HG03378 (cell line): ENCODE measurements around the gene TNNC2.
A peak's percentile ranks its signal among the peaks of the same experiment; 100 is the strongest.
"Not testable (repeated sequence)": the region's sequence is repeated elsewhere in the genome, so short reads cannot be mapped to it uniquely, and the experiment has no call there.

Experiments
- ATAC-seq: cut with Tn5 transposase; IDR thresholded peaks from one replicate; pipeline ENCODE4 v1.9.1; 2021; ENCODE audit warnings: mild to moderate bottlenecking, moderate library complexity; ENCODE audit not compliant: unreplicated experiment

TNNC2 gene

DNA sequence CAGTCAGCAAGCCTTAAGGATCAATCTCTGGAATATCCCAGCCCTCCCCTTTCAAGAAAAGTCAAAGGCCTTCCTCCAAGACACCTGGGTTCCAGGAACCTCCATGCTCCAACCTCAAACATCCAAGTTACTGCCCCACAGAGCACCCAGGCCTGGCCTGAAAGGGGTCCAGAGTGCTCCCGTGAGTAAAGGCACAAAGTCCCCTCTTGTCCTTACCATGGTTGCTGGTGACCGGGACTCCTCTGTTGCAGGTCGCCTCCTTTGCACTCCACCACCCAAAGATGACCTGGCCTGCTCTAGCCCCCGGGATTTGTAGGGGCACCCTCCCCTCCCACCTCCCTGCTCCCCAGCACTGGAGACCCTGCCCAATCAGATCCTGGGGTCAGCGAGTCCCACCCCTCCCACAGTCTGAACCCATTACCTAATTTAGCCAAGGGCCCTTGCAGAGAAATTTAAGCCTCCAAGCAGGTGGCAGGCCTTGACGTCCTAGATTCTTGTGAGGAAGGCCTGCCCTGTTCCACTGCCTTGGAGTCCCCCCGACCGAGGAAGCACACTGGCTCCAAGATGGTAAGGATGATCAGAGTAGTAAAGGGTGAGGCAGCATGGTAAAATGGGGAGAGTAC is at the start of gene TNNC2:
TNNC2 (minus strand) TSS at position 283 of the 623 bp plus-strand sequence; CDS start at position 219, 64 bp downstream.
- ATAC-seq: no peak

DNA sequence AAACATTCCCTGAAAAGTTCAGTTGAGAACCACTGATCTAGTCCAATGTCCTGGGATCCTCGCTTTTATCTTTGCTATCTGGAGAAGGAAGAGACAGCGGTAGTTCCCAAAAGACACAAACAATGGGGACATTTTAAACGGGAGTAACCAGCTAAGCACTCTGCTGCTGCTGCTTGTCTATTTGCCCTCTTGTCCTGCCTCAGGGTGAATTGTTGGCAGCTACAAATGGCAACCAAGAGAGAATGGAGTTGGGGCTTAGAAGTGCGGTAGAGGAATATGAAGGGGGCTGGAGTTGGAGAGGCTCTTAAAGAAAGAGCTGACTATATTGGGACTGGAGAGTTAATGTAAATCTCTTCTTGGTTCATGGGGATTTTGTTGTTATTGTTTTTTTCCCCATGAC is 47.5 kb upstream of the TNNC2 start:
- no peak for ATAC-seq

DNA sequence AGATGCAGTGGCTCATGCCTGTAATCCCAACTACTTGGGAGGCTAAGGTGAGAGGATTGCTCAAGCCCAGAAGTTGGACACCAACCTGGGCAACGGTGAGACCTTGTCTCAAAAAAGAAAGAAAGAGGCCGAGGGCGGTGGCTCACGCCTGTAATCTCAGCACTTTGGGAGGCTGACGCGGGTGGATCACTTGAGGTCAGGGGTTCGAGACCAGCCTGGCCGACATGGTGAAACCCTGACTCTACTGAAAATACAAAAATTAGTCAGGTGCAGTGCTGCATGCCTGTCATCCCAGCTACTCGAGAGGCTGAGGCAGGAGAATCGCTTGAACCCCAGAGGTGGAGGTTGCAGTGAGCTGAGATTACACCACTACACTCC is 47.0 kb upstream of the TNNC2 start:
- not testable (repeated sequence) for ATAC-seq

DNA sequence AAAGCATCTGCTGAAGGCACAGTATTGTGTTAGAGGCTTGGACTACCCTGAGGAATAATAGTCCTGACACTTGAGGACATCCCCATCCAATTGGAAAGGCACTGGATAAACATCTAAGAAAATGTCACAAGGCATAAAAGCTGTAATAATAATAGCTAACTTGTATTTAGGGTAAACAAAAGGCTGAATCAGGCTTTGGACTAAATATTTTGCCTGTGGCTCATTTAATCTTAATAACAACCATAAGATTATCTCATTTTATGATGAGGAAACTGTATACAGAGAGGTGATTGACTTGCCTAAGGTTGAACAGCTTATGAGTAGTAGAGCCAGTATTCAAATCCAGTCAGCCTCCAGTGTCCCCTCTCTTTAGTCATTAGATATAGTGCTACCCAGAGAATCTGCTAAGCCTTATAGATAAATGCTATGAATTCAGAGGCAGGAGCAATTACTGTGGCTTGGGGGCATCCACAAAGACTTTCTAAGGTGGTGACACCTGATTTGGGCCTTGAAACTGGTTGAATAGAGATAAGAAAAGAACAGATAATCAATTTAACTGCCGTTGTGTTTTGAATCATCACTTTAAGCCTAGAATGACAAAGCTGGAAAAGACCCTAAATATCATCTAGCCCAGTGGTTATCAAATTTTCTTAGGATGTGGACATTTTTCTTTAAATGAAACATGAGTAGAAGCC is 46.4 kb upstream of the TNNC2 start:
- no peak for ATAC-seq

DNA sequence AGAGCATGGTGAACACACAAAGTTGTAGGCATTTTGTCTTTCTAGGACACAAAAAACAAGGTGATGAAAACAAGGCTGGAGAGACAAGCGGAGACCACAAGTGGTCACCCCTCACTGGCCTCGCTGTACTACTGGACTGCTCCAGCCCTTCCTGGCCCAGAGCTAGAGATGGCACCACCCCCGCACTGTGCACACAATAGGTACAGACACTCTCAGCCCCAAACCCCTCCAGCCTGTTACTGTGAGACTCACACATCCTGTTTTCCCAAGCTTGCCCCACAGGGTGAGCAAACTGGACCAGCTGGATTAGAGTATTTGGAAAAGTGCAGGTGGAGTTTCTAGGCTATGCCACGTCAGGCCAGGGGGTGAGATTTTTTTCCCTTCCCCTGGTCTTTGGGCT is 45.5 kb upstream of the TNNC2 start:
- no peak for ATAC-seq

DNA sequence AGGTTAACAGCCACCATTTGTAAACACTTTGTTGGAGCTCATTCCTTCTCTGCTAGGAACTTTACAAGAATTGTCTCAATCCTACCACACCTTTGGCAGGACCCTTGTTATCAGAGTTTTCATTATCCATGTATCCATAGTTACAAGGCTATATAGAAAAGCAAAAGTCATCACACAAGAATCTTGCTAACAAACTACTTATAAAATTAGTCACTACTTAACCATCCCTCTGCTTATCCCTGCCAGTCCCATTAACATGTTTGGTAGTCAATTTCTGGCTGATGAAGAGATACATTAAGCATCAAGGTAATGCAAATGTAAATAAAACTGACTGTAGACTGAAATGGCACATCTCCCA is 40.7 kb upstream of the TNNC2 start:
- no peak for ATAC-seq

DNA sequence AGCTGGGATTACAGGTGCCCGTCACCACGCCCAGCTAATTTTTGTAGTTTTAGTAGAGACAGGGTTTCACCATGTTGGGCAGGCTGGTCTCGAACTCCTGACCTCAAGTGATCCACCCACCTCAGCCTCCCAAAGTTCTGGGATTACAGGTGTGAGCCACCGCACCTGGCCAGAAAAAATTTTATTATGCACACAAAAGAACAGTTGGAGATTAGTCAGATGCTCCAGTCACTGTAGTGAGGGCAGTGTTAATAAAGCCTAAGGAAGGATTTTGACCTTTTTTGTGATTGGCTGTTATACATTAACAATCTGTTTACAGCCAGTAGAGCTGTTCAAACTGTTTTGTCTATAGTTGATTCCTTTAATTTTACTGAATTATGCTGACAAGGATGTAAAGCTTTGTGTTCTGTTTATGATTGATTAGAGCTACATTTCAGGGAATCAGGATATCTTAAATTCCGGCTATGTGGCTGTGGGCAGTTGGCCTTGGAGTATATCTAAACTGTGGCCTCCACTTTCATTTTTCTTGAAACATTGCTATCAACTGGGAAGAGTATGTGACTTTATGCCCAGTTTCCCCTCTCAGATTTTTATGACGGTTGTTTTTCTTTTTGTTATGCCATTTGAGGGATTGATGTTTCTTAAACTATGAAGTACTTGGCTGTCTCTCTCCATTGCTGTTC is 40.2 kb upstream of the TNNC2 start:
- no peak for ATAC-seq

DNA sequence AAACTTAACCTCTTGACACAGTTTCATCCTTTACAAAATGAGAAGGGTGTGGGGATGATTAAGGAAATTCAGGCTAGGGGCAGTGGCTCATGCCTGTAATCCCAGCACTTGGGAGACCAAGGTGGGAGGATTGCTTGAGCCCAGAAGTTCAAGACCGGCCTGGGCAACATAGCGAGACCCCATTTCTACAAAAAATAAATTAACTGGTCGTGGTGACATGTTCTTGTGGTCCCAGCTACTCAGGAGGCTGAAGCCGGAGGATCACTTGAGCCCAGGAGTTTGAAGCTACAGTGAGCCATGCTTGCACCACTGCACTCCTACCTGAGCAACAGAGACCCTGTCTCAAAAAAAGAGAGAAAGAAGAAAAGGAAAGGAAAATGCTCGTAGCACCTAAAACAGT is 39.3 kb upstream of the TNNC2 start:
- ATAC-seq: no peak

DNA sequence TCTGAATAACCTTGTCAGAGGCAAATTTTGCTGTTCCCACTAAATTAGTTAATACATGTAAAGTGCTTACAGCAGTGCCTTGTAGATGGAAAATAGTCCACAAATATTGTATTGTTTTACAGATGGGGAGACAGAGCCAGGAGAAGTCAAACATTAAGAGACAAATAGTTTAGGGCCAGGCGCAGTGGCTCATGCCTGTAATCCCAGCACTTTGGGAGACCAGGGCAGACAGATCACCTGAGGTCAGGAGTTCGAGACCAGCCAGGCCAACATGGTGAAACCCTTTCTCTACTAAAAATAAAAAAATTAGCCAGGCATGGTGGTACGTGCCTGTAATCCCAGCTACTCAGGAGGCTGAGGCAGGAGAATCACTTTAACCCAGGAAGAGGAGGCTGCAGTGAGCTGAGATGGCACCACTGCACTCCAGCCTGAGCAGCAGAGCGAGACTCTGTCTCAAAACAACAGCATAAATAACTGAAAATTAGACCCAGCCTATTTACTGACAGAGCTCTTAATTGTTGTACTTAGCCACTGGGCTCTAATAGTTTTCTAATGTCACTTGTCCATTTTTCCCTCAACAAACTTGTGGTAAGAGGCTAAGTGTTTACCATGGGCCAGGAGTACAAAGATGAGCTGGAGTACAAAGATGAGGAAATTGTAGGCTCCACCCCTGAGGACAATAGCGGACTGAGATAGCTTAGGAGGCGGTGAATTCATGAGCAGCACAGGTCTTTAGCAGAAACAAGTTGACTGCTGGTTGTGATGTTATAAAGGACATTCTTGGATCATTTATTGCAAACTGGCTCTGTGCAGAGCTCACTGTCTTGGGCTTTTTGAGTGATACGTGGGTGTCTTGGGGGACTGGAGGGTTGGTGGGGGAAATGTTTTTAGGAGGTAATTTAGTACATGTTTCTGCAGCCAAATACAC is 36.7 kb upstream of the TNNC2 start:
- ATAC-seq: no peak

DNA sequence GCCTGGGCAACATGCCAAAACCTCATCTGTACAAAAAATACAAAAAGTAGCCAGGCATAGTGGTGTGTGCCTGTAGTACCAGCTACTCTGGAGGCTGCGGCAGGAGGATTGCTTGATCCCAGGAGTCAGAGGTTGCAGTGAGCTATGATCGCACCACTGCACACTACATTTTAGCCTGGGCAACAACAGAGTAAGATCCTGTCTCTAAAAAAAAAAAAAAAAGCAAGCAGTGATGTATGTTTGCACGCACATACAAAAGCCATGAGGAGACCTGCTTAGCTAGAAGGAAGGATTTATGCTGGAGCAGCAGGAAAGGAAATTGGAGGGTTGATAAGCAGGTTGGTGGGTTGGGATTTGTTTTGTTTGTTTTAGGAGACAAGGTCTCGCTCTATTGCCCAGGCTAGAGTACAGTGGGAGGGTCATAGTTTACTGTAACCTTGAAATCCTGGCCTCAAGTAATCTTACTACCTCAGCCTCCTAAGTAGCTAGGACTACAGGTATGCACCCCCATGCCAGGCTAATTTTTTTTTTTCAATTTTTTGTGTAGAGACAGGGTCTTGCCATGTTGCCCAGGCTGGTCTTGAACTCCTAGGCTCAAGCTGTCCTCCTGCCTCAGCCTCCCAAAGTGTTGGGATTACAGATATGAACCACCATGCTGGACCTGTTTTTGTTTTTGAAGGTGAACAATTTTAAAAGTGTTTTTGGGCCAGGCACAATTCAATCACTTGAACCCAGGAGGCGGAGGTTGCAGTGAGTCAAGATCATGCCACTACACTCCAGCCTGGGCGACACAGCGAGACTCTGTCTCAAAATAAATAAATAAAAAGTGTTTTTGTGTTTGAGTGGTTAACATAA is 34.3 kb upstream of the TNNC2 start:
- no peak for ATAC-seq

DNA sequence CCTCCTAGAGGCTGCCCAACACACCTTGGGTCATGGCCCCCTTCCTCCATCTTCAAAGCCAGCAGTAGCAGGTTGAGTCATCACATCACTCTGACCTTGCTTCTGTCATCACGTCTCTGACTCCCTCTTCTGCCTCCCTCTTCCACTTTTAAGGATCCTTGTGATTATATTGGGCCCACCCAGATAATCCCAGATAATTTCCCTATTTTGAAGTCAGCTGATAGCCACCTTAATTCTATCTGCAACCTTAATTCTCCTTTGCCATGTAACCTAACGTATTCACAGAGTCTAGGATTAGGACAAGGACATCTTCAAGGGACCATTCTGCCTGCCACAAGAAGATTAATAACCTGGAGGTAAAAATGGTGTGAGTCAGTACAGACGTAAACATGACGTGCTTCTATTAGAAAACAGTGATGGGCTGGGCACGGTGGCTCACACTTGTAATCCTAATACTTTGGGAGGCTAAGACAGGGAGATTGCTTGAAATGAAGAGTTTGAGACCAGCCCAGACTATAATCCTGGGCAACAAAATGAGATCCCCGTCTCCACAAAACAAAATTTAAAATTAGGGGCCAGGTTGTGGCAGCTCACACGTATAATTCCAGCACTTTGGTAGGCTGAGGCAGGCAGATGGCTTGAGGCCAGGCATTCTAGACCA is 33.6 kb upstream of the TNNC2 start:
- ATAC-seq: no peak

DNA sequence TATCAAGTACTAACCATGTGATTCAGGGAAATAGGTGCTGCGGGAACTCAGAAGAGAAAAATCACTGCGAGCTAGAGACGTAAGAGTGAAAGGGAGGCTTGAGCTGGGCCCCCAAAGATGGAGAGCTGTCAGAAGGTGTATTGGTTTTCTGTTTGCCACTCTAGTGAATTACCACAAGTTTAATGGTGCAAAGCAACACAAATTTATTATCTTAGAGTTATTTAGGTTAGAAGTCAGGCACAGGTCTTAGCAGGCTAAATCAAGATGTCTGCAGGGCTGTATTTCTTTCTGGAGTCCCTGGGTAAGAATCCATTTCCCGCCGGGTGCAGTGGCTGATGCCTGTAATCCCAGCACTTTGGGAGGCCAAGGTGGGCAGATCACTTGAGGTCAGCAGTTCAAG is 32.8 kb upstream of the TNNC2 start:
- ATAC-seq: no peak

DNA sequence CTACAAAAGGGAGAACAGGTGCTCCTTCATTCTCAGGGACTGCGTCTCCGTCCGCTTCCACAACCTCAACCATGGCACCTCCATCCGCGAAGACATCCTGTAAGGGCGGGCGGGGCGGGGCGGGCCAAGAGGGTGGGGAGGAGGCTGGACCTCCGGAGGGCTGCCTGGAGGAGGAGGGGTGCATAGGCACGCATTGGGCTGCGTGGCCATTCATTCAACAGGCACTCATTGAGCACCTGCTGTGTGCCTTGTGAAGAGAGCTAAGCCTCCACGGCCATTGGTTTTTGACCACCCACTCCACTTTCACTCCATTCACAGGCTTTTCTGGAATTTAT is 30.7 kb upstream of the TNNC2 start:
- no peak for ATAC-seq

DNA sequence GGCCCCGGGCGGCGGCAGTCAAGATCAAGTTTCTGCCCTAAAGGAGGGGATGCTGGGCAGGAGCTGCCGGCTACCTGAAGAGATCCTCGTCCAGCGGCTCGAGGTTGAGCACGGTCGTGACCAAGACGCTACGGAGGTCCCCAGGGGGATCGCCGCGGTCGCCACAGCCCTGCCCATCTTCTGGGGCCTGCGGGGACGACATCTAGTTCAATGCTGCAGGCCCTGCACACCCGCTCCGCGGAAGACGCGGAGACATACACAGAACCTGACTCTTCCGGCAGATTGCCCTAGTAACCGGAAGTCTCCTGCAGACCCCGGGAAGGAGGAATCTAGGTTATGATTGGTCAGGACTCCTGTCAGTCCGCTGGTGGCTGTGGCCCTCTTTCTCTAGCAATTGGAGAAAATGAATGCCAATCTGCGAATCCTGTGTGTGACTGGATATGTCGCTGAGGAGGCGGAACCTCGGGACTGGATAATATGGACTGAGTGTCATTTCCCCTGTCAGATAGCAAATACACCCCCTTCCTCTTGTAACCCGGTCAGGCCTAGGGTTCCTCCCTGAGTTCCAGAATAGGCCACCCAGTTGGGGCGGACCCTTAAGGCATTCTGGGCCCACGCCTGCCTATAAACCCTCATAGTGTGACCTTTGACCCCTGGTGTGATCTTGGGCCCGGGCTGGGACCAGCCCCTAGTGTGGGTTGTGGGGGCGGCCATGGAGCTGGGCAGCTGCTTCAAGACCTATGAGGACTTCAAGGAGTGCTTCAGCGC is 30.2 kb upstream of the TNNC2 start, which contains the start of the genes ACOT8 and ZSWIM3:
ACOT8 (minus strand) TSS at position 279 of the 768 bp plus-strand sequence; CDS start at position 202, 77 bp downstream.
ZSWIM3 (plus strand) TSS at position 501 of the 768 bp plus-strand sequence; CDS start at position 713, 212 bp downstream.
- ATAC-seq: peak; percentile 95

DNA sequence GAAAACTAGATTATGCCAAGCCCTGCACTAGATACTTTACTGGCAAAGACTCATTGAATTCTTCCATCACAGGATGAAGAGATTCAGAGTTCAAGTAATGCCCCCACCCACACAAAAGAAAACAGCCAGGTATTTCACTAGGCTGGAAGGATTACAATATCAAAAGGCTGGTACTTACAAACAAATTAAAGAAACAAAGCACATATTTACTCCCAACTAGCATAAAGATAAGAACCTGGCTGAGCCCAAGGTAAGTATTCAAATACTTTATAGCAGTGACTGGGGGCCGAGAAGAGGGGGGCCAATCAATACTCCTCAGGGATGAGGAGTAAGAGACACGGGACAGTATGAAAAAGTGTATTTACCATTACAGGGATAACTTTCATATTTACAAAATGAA is 26.4 kb upstream of the TNNC2 start:
- no peak for ATAC-seq

DNA sequence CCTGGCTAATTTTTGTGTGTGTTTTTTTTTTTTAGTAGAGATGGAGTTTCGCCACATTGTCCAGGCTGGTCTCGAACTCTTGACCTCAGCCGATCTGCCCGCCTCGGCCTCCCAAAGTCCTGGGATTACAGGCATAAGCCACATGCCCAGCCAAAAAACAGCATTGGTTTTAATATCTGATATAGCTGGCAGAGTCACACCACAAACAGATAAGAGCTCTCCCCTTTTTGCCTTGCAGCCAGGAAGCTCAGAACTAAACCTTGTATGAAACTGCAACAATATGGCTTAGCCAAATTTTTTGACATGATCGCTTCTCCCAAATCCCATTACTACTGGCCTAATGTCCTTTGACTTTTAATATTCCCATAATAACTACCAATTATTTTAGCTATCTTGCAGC is 25.2 kb upstream of the TNNC2 start:
- no peak for ATAC-seq

DNA sequence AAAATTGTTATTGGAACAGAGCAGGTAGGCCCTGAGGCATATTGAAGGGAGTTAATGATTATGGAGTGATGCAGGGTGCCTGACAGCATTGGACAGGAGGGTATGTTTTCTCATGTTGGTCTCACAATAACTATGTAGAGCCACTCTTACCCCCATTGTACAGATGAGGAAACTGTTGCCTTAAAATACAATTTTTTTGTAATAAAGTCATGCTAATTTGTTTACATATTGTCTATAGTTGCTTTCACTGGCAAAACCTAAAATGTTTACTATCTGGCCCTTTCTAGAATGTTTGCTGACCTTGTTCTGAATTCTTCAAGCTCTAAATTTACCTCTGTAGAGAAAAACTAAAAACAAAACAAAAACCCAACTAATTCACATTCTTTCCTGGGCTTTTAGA is 24.4 kb upstream of the TNNC2 start:
- no peak for ATAC-seq

DNA sequence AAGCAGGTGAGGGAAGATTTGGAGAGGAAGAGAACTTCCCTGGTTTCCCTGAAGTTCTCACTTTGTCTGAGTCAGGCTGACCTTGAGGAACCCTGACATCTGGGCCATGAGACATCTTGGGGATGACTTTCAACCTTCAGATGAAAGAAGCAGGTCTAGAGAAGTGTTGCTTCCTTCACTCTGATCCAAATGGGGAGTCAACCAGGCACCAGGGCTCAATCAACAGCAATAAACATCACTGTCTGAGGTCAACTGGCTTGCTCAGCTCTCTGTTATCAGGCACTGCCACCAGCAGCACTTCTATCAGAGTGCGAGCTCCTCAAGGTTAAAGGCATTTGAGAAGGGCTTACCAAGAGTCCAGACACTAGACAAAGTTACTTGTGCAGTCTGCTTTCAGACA is 23.8 kb upstream of the TNNC2 start:
- no peak for ATAC-seq

DNA sequence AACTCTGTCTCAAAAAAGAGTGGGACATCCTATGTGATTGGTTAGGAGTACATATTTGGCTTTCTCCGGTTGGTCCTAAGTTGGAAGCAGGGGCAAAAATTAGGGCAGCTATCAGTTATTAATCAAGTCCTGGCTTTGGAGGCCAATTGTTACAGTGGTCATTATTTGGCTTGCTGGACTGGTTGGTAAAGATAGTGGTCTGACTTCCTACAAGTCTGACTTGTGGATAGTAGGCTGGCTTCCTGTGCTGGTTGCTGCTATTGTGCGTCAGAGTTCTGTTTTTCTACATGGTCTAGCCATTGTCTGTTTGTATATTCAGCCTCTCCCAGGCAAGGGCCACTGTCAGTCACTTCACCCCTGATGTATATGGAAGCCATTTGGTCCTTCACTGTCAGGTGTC is 23.1 kb upstream of the TNNC2 start:
- ATAC-seq: no peak
